Activated CD4-positive, alpha-beta T cell treated with anti-CD3 and anti-CD28 coated beads, Interleukin-2, amount 10 ng/mL, durations not matched to agents 24 days and 14 days (primary cell): Measurements from ENCODE around the gene NLRX1. TPM values are rescaled to one million over a fixed set of nuclear protein-coding genes. Genes with fewer than 3 reads are reported as not detected.
"Not testable (repeated sequence)": the region's sequence is repeated elsewhere in the genome, so short reads cannot be mapped to it uniquely, and the experiment has no call there.

Source experiments
- DNase-seq: peaks from one replicate; pipeline ENCODE4 v3.0.0; 2022
- H3K27ac Mint-ChIP-seq: one replicate; pipeline ENCODE4 v1.8.0; 2022; ENCODE audit warnings: mild to moderate bottlenecking, mixed read lengths
- H3K27me3 Mint-ChIP-seq: one replicate; pipeline ENCODE4 v1.8.0; 2022; ENCODE audit warnings: mixed read lengths
- H3K36me3 Mint-ChIP-seq: one replicate; pipeline ENCODE4 v1.8.0; 2022; ENCODE audit warnings: low read depth, mild to moderate bottlenecking, mixed read lengths
- H3K4me1 Mint-ChIP-seq: one replicate; pipeline ENCODE4 v1.8.0; 2021; ENCODE audit warnings: mixed read lengths
- H3K4me3 Mint-ChIP-seq: one replicate; pipeline ENCODE4 v1.8.0; 2022; ENCODE audit warnings: mild to moderate bottlenecking, moderate library complexity, mixed read lengths
- H3K9me3 Mint-ChIP-seq: one replicate; pipeline ENCODE4 v1.8.0; 2021; ENCODE audit warnings: mixed read lengths
- intact Hi-C: fragments of 100-400 bp; cut with micrococcal nuclease; formaldehyde crosslinking; loops from one replicate; pipeline ENCODE4 v1.15.1; 2023
- total RNA-seq: library from RNA; stranded (reverse); gene quantifications from 2 replicates; pipeline ENCODE4 v1.2.3, GENCODE V29; 2022

The NLRX1 gene
- total RNA-seq, 1 donor from 2014 or later = 25.0 TPM

DNA sequence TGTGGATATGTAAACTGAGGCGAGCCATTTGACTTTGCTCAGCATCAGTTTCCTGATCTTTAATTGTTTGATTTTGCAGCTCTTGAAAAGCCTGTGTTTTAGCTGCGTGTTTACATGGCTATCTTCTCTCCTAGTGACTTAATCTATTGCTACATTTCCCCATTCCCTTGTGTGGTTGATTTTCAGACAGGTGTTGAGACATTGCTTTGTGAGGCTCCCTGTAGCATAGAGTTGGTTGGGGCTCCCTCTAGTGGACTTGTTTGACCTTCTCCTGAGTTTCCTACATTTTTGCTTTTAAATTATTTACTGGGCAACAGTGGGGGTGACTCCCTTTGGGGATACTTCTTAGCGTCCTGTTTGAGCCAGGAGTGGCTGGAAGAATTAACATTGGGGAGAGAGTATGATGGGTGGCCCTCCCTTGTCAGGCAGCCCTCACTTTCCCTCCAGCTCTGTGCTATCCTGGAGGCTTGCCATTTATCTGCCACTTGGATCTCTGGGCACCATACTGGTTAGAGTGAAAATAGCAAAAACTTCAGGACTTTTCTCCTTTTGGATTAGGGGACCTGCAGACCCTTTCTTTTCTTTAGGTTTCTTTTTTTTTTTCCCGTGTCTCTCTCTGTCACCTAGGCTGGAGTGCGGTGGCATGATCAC lies 28.4 kb downstream of the NLRX1 start:
- H3K9me3 Mint-ChIP-seq = no peaks in the 10 kb centered on the region
- H3K4me3 Mint-ChIP-seq = no peak overlapping the region
- no peaks in the 10 kb centered on the region for H3K27me3 Mint-ChIP-seq
- peak; percentile 93 for DNase-seq
- no peak overlapping the region for H3K27ac Mint-ChIP-seq
- peaks cover 6% of the 10 kb centered on the region for H3K4me1 Mint-ChIP-seq
- H3K36me3 Mint-ChIP-seq = no peaks in the 10 kb centered on the region
- intact Hi-C loops = loop anchor here (1.0 to 2.0 kb wide), 4 partner anchors 29 to 132 kb away; partner anchors contain the start of genes DPAGT1 and NLRX1

GRCh38 chr11:119198925-119199324 lies 30.4 kb downstream of the NLRX1 start:
- intact Hi-C loops = no loop called here

DNA sequence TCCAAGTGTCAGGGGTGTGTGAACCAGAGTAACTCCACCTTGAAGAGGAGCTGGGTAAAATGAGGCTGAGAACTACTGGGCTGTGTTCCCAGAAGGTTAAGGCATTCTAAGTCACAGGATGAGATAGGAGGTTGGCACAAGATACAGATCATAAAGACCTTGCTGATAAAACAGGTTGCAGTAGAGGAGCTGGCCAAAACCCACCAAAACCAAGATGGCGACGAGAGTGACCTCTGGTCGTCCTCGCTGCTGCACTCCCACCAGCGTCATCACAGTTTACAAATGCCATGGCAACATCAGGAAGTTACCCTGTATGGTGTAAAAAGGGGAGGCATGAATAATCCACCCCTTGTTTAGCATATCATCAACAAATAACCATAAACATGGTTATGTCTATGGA lies 32.7 kb downstream of the NLRX1 start:
- H3K9me3 Mint-ChIP-seq, DNase-seq, intact Hi-C loops, H3K4me3 Mint-ChIP-seq, H3K27ac Mint-ChIP-seq, H3K27me3 Mint-ChIP-seq, H3K36me3 Mint-ChIP-seq: not testable (repeated sequence)
- H3K4me1 Mint-ChIP-seq = peaks cover 12% of the 10 kb centered on the region

More at GRCh38 chr11:119198925-119199324, 30.4 kb downstream of the NLRX1 start:
- Mint-ChIP-seq H3K27me3 (no peaks in the 10 kb centered on the region), H3K9me3 (no peaks in the 10 kb centered on the region), H3K36me3 (no peaks in the 10 kb centered on the region), H3K4me1 (peaks cover 6% of the 10 kb centered on the region), H3K4me3 (no peak overlapping the region), H3K27ac (no peak overlapping the region)
- no peak for DNase-seq

DNA sequence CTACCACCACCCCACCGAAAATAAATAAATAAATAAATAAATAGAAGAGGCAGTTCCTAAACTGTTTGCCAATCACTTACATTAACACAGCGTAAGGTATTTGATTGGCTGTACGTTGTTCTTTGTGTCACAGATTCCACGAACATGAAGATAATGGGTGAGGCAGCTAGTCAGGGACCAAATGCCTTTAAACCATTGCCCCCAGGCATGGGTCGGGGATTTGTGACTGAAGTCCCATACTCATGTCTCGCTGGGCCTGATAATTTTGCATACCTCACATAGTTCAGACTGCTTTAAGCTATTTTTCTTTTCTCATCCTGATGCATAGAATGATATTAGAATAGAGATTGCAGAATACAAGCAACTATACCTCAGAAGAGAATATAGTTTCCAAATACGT lies 34.0 kb downstream of the NLRX1 start:
- Mint-ChIP-seq H3K9me3 (no peaks in the 10 kb centered on the region), H3K4me3 (no peak overlapping the region), H3K4me1 (peaks cover 9% of the 10 kb centered on the region), H3K27ac (no peak overlapping the region), H3K36me3 (peaks cover 3% of the 10 kb centered on the region), H3K27me3 (no peaks in the 10 kb centered on the region)
- intact Hi-C loops = no loop called here
- DNase-seq = no peak

- intact Hi-C loops = no loop called here
- Mint-ChIP-seq H3K4me1 (peaks cover 14% of the 10 kb centered on the region), H3K36me3 (peaks cover 3% of the 10 kb centered on the region), H3K27me3 (no peaks in the 10 kb centered on the region), H3K9me3 (no peaks in the 10 kb centered on the region), H3K4me3 (no peak overlapping the region), H3K27ac (no peak overlapping the region)
- no peak for DNase-seq
Observed at GRCh38 chr11:119204066-119204465, 35.5 kb downstream of the NLRX1 start.

GRCh38 chr11:119205080-119205479 lies 36.6 kb downstream of the NLRX1 start:
- Mint-ChIP-seq H3K27me3 (no peaks in the 10 kb centered on the region), H3K4me1 (peaks cover 18% of the 10 kb centered on the region), H3K4me3 (peak overlapping the region; percentile 99)

DNA sequence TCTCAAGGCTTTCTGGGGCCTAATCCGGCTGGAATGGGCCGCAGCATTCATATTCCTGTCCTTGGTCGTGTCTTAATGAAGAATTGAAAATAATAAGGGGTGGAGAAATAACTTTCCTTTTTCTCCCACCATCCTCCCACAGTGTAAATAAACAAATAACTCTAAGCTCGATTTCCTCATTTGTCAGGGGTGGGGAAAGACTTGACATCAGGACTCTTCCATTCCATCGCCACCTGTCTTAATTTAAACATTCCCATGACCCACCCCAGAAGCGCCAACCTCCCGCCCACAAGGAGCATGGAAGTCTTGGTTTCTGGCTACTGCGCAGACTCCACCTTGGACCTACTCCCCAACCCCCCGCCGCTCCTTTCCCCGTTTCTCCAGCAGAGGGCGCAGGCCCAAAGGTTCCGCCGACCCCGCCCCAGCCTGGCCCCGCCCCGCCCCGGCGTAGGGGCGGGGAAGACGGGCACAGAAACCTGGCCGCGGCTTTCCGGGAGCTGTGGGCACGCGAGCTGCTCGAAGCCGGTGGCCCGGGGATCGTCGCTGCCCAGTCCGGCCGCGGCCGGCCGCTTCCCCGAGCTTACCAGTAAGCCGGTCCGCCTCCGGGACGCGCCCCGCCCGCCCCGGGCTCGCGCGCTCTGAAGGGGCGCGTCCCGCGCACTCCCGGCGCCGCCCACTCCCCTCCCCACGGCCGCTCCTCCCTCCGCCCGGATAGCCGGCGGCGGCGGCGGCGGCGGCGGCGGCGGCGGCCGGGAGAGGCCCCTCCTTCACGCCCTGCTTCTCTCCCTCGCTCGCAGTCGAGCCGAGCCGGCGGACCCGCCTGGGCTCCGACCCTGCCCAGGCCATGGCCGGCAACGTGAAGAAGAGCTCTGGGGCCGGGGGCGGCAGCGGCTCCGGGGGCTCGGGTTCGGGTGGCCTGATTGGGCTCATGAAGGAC lies 37.3 kb downstream of the NLRX1 start, which contains the start of gene CBL:
Gene CBL, plus strand, starts transcription at position 766 of the 937 bp plus-strand sequence. Its CDS starts 79 bp downstream, at position 845.
- H3K9me3 Mint-ChIP-seq = no peaks in the 10 kb centered on the region
- peak within 1 kb of the TSS; percentile 99 for H3K4me3 Mint-ChIP-seq
- peak within 1 kb of the TSS; percentile 93 for H3K27ac Mint-ChIP-seq
- no peaks in the 10 kb centered on the region for H3K27me3 Mint-ChIP-seq
- peaks cover 18% of the 10 kb centered on the region for H3K4me1 Mint-ChIP-seq
- intact Hi-C loops = loop anchor here (1.0 to 5.0 kb wide), 6 partner anchors 12 to 132 kb away; partner anchors contain the start of genes C2CD2L and RNF26
- peaks cover 6% of the 10 kb centered on the region for H3K36me3 Mint-ChIP-seq
- peak; percentile 98 for DNase-seq

More at GRCh38 chr11:119205080-119205479, 36.6 kb downstream of the NLRX1 start:
- Mint-ChIP-seq H3K36me3 (peaks cover 6% of the 10 kb centered on the region), H3K9me3 (no peaks in the 10 kb centered on the region), H3K27ac (peak overlapping the region; percentile 15)
- no peak for DNase-seq
- intact Hi-C loops = loop anchor here (5.0 kb wide), 2 partner anchors 98 to 117 kb away; partner anchors contain the start of gene C2CD2L

GRCh38 chr11:119206511-119207414 lies 38.2 kb downstream of the NLRX1 start:
- H3K27ac Mint-ChIP-seq = peak overlapping the region; percentile 87
- no peaks in the 10 kb centered on the region for H3K27me3 Mint-ChIP-seq
- peaks cover 6% of the 10 kb centered on the region for H3K36me3 Mint-ChIP-seq
- intact Hi-C loops = loop anchor here (1.0 to 5.0 kb wide), 7 partner anchors 12 to 132 kb away; partner anchors contain the start of genes C2CD2L and RNF26
- peak overlapping the region; percentile 99 for H3K4me3 Mint-ChIP-seq
- DNase-seq = peak; percentile 86
- no peaks in the 10 kb centered on the region for H3K9me3 Mint-ChIP-seq
- H3K4me1 Mint-ChIP-seq = peaks cover 18% of the 10 kb centered on the region

GRCh38 chr11:119207415-119207960 lies 39.0 kb downstream of the NLRX1 start:
- no peak for DNase-seq
- H3K27me3 Mint-ChIP-seq = no peaks in the 10 kb centered on the region
- H3K27ac Mint-ChIP-seq = peak overlapping the region; percentile 87
- H3K9me3 Mint-ChIP-seq = no peaks in the 10 kb centered on the region
- peaks cover 18% of the 10 kb centered on the region for H3K4me1 Mint-ChIP-seq
- peak overlapping the region; percentile 99 for H3K4me3 Mint-ChIP-seq
- intact Hi-C loops = loop anchor here (1.0 to 5.0 kb wide), 3 partner anchors 77 to 115 kb away; partner anchors contain the start of gene C2CD2L
- H3K36me3 Mint-ChIP-seq = peaks cover 6% of the 10 kb centered on the region

GRCh38 chr11:119209186-119209585 lies 40.7 kb downstream of the NLRX1 start:
- Mint-ChIP-seq H3K27me3 (no peaks in the 10 kb centered on the region), H3K36me3 (peaks cover 9% of the 10 kb centered on the region), H3K4me3 (peak overlapping the region; percentile 8), H3K4me1 (peaks cover 22% of the 10 kb centered on the region), H3K9me3 (no peaks in the 10 kb centered on the region), H3K27ac (no peak overlapping the region)
- intact Hi-C loops = loop anchor here (5.0 kb wide), 2 partner anchors 102 to 113 kb away; partner anchors contain the start of gene C2CD2L
- DNase-seq = no peak

DNA sequence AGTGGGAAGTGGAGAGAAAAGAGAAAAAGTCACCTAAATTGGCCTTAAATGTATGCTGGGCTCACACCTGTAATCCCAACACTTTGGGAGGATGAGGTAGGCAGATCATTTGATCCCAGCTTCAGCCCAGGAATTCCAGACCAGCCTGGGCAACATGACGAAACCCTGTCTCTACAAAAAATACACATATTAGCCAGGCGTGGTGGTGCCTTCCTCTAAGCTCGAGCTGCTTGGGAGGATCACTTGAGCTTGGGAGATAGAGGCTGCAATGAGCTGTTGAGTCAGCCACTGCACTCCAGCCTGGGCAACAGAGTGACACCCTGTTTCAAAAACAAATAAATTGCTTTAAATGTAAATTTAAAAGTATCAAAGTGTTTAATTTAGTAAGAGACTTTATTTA lies 41.5 kb downstream of the NLRX1 start:
- intact Hi-C loops = no loop called here
- no peaks in the 10 kb centered on the region for H3K27me3 Mint-ChIP-seq
- H3K27ac Mint-ChIP-seq = peak overlapping the region; percentile 48
- no peak for DNase-seq
- H3K4me3 Mint-ChIP-seq = no peak overlapping the region
- no peaks in the 10 kb centered on the region for H3K9me3 Mint-ChIP-seq
- H3K36me3 Mint-ChIP-seq = peaks cover 11% of the 10 kb centered on the region
- peaks cover 21% of the 10 kb centered on the region for H3K4me1 Mint-ChIP-seq

- Mint-ChIP-seq H3K4me3 (no peak overlapping the region), H3K4me1 (peaks cover 23% of the 10 kb centered on the region), H3K27ac (peak overlapping the region; percentile 26), H3K27me3 (no peaks in the 10 kb centered on the region), H3K9me3 (no peaks in the 10 kb centered on the region), H3K36me3 (peaks cover 6% of the 10 kb centered on the region)
- DNase-seq = no peak
- intact Hi-C loops = loop anchor here (1.0 kb wide), 1 partner anchor 12 kb away; the partner anchor contains the start of gene CBL
Observed at GRCh38 chr11:119218141-119218878, 49.8 kb downstream of the NLRX1 start.
